ENCODE results near the gene LAMA3.
"Not testable (repeated sequence)": the region's sequence is repeated elsewhere in the genome, so short reads cannot be mapped to it uniquely, and the experiment has no call there.

Gene LAMA3

DNA sequence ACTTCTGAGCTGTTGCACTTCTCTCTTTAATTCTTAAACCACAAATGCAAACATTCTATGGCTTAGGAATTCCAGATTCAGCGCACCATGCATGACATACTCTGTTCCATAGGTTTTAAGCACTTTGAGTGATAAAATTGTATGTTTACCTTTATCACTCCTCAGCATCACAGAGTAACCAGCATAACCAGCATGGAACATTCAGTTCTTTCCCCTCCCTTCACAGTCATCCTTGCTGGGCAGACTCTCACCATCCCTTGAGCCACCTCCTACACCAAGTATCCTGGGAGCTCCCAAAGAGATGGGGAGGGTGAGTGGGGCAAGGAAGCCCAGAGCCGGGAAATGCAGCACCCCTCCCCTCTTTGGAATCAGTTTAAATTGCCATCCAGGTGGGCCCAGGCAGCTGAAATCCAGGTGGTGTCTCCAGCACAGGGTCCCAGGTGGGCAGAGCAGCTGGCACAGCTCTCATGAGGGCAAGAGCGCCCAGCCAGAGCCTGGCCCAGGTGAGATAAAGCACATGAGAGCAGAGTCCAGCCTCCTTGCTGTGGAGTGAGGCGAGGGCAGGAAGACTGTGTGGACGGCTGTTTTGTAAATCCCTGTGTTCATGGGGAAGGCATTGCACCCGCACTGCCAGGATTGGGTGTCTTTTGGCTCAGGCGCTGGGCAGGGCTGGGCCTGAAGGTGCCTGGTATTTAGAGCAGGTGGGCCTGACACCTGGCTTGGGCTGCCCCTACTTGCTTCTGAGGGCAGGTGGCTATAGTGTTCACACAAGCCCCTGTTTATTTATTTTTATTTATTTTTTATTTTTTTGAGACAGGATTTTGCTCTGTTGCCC is 36.8 kb downstream of the LAMA3 start:
- H3K27ac ChIP-seq = no peak overlapping the region
- no peak for DNase-seq (ENCODE audit: low read depth, low spot score)

DNA sequence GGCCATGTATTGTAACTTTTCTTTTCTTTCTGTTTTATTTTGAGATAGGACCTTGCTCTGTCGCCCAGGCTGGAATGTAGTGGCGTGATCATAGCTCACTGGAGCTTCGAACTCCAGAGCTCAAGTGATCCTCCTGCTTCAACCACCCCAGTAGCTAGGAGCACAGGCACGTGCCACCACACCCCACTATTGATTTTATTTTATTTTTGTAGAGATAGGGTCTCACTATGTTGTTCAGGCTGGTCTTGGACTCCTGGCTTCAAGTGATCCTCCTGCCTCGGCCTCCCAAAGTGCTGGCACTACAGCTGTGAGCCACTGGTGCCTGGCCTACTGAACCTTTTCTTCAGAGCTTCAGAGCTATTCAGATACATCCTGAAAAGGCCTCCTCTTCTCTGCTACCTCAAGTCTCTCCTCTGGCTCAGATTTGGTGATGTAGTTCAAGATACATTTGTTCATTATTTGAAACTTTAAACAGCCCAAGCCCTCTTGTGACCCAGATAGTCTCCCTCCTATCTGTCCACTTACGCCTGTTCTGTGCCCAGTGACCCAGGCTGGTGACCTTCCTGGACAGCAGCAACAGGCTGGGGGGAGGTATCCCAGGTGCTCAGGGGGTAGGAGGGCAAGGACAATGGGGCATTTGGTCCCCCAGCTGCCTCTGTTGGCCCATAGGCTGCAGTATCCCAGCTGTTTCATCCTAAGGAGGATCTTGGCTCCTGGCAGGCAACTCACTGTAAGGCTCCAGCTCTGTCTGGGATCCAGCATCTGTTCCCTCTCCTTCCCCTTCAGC is 38.6 kb downstream of the LAMA3 start:
- H3K27ac ChIP-seq = no peak overlapping the region
- DNase-seq (ENCODE audit: low read depth, low spot score) = no peak

DNA sequence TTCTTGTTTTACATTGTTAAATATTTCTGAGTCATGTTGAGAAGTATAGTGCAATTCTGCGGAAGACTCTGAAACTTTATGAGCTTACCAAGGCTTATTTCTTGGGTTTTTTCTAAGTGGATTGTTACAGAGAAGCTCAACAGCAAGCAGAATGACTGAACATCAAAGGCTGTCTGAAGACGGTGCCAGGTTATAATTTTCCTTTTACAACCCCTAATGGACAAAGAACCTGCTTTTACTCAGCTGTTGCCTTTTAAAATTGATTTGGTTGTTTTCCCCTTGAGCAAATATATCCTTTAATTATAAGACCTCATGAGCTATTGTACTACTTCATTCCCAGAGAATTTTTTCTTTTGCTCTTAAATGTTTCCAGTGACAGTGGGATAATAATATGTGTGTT is 41.6 kb downstream of the LAMA3 start:
- no peak for DNase-seq (ENCODE audit: low read depth, low spot score)
- peak overlapping the region; percentile 24 for H3K27ac ChIP-seq

DNA sequence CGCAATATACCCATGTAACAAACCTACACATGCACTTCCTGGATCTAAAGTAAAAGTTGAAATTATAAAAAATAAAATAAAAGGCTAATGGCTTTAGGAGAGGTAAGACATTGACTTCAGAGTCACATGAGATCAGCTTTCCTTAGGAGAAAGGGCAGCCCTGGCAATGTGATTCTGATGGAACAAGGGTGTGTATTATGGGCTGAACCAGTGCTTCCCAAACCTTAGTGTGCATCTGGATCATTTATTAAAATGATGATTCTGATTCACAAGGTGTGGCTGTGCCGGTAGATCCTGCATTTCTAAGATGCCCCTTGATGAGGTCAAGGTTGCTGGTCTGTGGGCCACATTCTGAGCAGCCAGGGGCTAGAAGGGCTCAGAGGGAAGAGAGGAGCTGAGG is 42.6 kb downstream of the LAMA3 start:
- no peak for DNase-seq (ENCODE audit: low read depth, low spot score)
- H3K27ac ChIP-seq = no peak overlapping the region

DNA sequence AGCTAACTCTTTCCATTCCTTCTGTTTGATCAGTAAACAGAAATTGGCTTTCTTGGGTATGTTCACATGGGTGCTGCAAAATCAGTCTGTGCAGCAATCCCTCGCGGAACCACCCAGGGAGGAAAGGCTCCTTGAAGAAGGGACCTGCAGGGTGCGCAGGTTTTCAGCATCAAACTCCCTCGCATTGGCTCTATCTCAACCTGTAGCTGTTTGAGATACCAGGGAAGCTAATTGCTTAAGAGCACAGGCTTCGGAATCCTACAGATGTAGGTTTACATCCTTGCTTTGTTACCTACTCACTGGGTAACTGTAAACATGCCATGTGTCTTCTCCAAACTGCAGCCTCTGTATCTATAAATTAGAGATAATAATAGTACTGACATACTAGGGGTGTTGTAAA is 43.2 kb downstream of the LAMA3 start:
- DNase-seq (ENCODE audit: low read depth, low spot score) = no peak
- no peak overlapping the region for H3K27ac ChIP-seq

DNA sequence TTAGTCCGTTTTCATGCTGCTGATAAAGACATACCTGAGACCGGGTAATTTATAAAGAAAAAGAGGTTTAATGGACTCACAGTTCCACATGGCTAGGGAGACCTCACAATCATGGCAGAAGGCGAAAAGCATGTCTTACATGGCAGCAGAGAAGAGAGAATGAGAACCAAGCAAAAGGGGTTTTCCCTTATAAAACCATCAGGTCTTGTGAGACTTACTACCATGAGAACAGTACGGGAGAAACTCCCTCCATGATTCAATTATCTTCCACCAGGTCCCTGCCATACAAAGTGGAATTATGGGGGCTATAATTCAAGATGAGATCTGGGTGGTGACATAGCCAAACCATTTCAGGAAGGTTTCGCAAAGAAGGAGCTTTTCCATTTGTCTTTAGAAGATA is 44.0 kb downstream of the LAMA3 start:
- H3K27ac ChIP-seq; DNase-seq (ENCODE audit: low read depth, low spot score): not testable (repeated sequence)

DNA sequence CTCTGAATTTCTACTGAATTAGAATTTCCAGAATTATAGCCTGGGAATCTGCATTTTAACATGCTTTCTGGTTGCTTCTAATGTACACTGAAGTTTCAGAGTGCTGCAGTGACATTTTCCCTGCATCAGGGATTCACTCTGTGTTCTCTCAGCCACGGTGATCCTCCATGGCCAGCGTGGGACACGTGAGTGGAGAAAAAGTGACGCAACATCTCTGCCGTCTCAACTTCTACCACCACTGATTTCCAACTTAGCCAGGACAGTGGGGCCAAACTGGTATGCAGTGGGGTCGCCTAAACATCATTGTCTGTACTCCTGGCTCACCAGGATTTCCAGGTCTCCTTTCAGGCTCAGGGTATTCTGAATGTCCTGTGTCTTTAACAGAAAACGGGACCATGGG is 44.6 kb downstream of the LAMA3 start:
- no peak overlapping the region for H3K27ac ChIP-seq
- no peak for DNase-seq (ENCODE audit: low read depth, low spot score)

DNA sequence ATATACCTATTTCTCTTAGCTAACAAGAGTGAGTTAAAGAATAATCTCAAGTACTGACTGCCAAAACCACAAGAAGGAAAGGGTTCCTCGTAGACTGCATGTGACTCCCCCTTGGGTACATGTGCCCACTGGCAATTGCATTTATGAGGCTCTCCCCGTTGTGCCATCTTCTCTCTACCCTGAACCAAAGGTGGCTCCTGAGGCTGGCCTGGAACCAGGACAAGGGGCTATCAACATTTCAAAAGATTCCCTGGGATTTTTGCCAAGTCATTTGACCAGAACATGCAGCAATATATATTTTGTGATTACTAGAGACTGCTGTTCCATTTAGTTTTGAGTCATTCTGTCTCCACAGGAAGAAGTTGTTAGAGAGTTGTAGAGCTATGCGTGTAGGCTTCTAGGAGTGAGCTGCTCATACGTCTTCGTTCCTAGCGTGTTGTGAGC is 45.8 kb downstream of the LAMA3 start:
- DNase-seq (ENCODE audit: low read depth, low spot score) = no peak
- peak overlapping the region; percentile 7 for H3K27ac ChIP-seq

DNA sequence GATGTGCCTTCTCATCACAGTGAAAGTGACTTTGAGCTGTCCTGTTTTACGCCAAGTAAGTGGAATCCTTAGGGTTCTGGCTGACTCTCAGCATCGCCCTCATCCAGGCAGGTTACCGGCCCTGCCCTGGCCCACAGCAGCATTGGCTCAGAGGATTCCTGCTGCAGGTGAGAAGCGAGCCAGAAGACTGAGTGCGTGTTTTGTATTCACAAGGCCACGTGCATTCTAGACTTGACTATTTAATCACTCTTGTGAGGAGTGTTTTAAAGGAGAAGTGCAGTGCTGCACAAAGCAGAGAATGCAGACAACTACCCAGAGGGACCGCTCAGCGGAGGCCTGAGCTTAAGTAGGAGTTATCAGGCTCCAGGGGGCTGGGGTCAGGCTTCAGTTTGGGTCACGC is 48.3 kb downstream of the LAMA3 start:
- no peak for DNase-seq (ENCODE audit: low read depth, low spot score)
- no peak overlapping the region for H3K27ac ChIP-seq

DNA sequence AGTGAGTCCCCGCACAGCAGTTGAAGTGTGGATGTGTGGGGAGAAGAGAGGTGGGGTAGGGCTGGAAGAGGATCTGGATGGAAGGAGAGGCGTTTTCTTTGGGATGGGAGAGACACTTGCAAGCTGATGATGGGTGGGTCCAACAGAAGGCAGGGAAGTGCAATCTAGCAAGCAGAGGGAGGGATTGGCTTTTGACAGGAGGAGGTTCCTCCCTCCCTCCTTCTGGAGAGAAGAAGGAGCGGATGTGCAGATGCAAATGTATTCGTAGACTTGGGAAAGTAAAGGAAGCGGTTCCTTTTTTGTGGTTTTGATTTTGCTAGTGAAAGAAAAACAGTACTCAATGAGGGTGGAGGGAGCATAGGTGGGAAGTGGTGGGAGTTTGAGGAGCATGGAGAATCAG is 48.9 kb downstream of the LAMA3 start:
- DNase-seq (ENCODE audit: low read depth, low spot score) = no peak
- no peak overlapping the region for H3K27ac ChIP-seq

DNA sequence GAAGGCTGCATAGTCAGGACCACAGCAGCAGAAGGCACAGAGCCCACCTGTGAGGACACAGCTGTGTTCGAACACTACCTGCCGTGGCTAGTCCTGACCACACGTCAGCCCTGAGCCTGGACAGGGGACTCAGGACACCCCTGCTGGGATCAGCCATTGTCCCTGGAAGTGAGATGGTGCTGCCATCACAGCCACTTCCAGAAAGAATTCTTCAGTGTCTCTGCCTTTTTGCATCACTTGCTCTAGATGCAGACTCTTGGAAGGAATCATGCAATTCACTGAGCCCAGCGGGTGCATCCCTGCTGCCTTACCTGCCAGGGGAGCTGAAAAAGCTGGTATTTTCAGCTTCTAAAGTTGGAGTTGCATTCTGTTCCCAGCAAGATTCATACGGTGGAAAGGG is 49.3 kb downstream of the LAMA3 start:
- no peak for DNase-seq (ENCODE audit: low read depth, low spot score)
- H3K27ac ChIP-seq = no peak overlapping the region

DNA sequence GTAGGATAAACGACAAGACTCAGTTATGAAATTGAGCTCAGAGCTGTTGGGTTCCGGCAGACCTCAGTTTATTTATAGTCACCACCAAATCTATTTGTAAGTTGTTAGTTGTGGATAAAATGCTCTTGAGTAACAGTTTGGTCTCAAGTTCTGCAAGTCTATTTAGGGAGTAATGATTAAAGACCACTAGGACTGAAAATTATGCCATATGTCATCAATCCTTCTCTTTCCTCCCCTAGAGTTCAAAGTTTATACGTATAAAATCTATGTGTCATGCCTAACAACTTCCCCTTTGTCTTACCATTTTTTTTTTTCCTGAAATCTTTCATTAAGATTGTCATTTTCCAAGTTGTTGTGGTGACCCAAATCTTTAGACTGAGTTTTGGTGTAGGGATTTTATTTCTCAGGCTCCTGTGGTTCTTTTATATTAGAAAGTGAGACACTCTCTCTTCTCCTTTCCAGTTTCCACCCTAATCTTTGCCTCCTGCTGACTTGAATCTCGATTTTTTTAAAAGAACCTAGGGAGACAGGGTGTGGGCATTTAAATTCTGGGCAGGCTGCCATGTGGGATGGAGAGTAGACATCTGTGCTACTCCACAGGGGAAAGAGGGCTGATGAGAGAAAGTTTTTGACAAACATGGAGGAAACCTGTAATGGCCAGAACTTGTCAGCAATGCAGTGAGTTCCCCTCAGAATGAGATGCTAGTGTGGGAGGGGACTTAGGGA is 51.0 kb downstream of the LAMA3 start:
- H3K27ac ChIP-seq = no peak overlapping the region
- DNase-seq (ENCODE audit: low read depth, low spot score) = no peak

DNA sequence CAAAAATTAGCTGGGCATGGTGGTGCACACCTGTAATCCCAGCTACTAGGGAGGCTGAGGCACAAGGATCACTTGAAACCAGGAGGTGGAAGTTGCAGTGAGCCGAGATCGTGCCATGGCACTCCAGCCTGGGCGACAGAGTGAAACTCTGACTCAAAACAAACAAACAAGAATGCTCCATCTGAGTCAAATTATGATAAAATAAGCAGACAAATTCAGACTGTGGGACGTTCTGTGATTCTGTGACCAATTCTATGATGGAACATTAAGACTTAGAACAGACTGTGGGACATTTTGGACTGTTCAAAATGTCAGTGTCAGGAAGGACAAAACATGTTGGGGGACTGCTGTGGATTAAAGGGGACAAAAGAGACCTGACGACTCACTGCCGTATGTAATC is 52.7 kb downstream of the LAMA3 start:
- DNase-seq (ENCODE audit: low read depth, low spot score); H3K27ac ChIP-seq: not testable (repeated sequence)

DNA sequence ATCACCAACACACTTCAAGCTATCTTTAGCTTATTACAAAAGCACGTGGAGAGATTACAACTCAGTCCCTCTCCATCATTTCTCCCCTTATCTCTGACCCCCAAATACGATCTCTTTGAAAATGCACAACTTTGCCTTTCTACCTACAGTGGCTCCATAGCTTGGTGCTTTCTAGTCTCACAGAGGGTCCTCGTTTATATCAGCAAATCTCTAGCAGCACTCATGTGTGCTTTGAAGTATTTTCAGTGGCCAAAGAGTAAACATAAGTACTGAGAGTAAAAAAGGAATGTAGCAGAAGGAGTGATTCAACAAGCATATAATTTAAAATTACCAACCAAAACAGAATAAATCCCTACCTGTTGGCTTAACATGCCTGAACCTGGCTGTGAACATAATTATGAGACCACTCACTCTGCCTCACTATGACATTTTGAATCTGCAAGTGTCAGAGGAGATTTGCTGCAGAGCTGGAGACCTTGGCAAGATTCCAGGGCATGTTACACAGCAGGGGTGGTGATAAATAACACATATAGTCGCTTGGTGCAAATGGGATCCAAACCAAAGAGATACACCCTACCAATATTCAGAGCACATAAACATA is 54.6 kb downstream of the LAMA3 start:
- no peak overlapping the region for H3K27ac ChIP-seq
- peak; percentile 18 for DNase-seq (ENCODE audit: low read depth, low spot score)

DNA sequence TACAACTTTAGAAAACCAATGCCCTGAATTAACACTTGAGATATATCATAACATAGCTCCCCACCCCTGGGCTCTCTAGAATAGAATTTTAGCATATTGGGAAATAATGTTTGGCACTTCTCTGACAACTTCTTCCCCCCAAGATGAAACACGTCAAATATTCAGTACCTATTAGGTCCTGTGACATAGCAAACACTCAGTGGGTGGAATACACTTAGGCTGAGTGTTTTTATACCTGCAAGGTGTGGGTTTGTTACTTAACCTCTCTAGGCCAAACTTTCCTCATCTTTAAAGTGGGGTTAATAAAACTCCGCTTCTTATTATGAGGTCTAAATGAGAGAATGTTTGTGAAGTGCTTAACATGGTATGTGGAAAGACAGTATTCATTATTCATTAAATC is 56.1 kb downstream of the LAMA3 start:
- H3K27ac ChIP-seq = no peak overlapping the region

DNA sequence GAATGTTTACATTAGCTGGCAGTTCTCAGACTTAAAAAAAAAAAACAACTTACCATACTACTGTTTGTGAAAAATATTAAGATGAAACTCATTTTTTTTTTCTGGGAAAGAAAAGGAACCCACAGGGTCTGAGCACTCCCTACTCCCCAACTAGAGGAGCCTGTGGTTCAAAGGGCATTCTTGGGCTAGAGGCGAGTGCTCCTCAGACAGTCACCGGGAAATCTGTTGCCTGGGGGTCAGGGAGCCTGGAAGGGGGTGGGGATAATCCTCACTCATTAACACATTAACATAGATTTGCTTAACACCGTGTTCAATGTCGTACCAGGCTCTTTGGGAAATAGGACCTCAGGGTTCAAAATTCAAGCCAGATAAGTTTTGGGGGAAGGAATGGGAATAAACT is 57.6 kb downstream of the LAMA3 start:
- DNase-seq (ENCODE audit: low read depth, low spot score) = no peak
- H3K27ac ChIP-seq = no peak overlapping the region

More for the DNA sequence above, 56.1 kb downstream of the LAMA3 start:
- DNase-seq (ENCODE audit: low read depth, low spot score) = no peak

DNA sequence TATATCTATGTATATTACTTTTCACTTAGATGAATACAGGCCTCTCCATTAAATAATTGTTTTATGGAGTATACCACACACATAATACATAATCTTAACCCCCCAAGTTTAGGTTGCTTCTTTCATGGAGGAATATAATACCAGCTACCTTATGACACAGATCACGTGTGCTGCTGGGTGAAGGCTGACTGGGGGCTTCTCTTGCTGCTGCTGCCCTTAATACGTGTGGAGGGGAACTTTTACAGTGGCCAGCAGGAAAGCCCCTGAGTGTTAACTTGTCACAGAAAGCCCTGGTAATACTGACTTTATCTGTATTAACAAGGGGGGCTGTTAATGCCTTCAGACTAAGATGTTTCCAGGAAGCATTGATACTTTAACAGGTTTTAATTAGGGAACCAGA is 63.1 kb downstream of the LAMA3 start:
- DNase-seq (ENCODE audit: low read depth, low spot score) = no peak
- H3K27ac ChIP-seq = no peak overlapping the region

DNA sequence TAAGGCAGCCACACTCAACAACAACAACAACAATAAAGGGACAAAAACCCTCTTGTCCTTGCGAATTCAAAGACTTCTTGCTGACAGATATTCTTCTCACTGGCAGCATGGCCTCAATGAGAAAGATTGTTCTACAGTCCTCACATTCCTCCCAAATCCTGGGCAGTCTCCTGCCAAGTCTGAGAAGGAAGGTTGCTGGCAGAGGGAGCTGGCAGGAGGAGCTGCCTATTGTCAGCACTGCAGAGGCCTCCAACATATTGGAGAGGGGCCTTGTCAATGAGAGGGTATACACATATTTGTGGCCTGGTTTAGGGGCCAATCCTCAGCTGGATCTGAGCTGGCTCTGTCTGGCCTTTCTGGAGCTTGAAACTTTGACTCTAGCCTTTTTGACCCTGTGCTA is 63.5 kb downstream of the LAMA3 start:
- DNase-seq (ENCODE audit: low read depth, low spot score) = no peak
- no peak overlapping the region for H3K27ac ChIP-seq

DNA sequence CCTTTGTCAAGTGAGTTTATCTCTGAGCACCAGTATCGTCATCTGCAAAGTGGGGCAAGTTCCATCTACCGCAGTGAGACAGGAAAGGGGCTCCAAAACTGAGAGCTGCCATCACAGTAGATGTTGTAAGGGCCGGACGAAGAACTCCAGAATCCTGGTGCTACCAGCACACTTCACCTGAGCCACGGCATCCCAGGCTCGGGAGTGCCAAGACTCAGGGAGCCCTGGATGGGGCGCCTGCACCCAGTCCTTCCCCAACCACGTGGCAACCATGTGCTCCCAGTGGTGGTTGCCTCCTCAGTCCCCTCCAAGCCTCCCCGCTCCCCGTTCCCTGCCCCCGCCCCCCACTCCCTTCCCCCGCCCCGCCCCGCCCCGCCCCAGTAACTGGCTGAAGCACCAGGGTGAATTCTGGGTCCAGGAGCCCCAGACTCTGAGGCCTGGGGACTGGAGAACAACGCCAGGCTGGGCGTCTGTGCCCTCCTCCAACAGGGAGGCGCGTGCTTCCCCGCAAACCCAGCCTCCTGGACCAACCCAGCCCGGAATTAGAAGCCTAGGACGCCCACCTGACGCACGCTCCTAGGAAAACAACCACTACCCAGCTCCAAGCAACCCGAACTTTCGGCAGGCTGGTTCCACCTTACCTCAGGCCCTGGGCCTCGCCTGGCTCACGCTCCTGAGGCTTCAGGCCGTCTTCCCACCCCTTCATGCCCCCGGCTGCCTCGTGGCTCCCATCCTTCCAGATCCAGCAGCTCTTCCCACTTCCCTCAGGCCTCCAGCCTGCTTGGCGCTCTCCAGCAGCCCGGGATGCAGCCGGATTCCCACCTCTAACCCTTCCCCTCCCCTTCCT is 67.6 kb downstream of the LAMA3 start:
- DNase-seq (ENCODE audit: low read depth, low spot score) = no peak
- H3K27ac ChIP-seq = no peak overlapping the region

DNA sequence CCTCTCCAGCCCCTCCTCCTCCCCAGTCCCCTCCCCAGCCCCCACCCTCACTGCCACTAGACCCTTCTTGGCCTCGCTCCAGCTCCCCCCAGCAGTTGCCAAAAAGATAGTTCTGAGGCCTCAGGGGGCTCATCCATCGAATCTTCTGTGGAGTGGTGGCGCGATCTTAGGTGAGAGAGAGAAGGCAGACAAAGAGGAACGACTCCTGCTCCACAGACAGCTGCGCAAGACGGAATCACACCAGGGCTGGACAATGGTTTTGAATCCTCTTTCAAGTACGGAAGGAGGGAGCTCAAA is 68.1 kb downstream of the LAMA3 start:
- no peak overlapping the region for H3K27ac ChIP-seq
- no peak for DNase-seq (ENCODE audit: low read depth, low spot score)
